Measurements from ENCODE around the gene CCDC136.

DNA sequence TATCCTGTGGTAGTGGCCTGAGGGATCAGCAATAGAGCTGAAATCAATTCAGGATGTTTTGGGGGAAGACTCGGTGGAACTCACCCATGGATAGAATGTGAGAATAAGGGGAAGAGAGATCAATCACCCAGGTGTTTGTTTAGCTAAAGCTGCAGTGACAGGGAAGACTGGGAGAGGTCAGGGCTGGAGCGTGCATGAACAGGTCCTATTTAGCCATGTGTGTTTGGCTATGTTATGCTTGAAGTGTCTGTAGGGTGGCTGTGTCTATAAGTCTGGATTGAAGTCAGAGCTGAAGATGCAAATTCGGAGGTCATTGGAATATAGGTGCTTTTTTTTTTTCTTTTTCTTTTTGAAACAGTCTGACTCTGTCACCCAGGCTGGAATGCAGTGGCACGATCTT lies 75.5 kb downstream of the CCDC136 start:
- TF ChIP-seq, protein P1, sequence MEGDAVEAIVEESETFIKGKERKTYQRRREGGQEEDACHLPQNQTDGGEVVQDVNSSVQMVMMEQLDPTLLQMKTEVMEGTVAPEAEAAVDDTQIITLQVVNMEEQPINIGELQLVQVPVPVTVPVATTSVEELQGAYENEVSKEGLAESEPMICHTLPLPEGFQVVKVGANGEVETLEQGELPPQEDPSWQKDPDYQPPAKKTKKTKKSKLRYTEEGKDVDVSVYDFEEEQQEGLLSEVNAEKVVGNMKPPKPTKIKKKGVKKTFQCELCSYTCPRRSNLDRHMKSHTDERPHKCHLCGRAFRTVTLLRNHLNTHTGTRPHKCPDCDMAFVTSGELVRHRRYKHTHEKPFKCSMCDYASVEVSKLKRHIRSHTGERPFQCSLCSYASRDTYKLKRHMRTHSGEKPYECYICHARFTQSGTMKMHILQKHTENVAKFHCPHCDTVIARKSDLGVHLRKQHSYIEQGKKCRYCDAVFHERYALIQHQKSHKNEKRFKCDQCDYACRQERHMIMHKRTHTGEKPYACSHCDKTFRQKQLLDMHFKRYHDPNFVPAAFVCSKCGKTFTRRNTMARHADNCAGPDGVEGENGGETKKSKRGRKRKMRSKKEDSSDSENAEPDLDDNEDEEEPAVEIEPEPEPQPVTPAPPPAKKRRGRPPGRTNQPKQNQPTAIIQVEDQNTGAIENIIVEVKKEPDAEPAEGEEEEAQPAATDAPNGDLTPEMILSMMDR (IDR thresholded peaks at IDR 0.05; ENCODE audit: low read depth, low read length, poor library complexity, severe bottlenecking) = no peak
- no peak for TF ChIP-seq EZH2phosphoT487 (IDR thresholded peaks at IDR 0.05; ENCODE audit: borderline replicate concordance, low read length)
